Endodermal cell (in vitro differentiated cells): ENCODE results near the gene PANK2. TPM values are rescaled to one million over a fixed set of nuclear protein-coding genes. Genes with fewer than 3 reads are reported as not detected.

Experiments used
- DNase-seq: peaks from one replicate; pipeline ENCODE4 v3.0.0-alpha.2; 2017
- H3K27ac ChIP-seq: 2 replicates; pipeline ENCODE4 v1.5.1; 2013; ENCODE audit warnings: mild to moderate bottlenecking, low read depth, low read length, moderate library complexity
- H3K27me3 ChIP-seq: 2 replicates; pipeline ENCODE4 v1.6.1; 2013; ENCODE audit warnings: mild to moderate bottlenecking, low read length, moderate library complexity; ENCODE audit not compliant: insufficient read depth, control insufficient read depth, poor library complexity, severe bottlenecking
- H3K36me3 ChIP-seq: 2 replicates; pipeline ENCODE4 v1.7.0; 2013; ENCODE audit warnings: mild to moderate bottlenecking, low read length, moderate library complexity; ENCODE audit not compliant: control insufficient read depth, insufficient read depth
- H3K4me1 ChIP-seq: one replicate; pipeline ENCODE4 v1.7.0; 2013; ENCODE audit warnings: low read length; ENCODE audit not compliant: control insufficient read depth, insufficient read depth
- H3K4me3 ChIP-seq: 2 replicates; pipeline ENCODE4 v1.5.1; 2013; ENCODE audit warnings: mild to moderate bottlenecking, low read length, moderate library complexity
- H3K9ac ChIP-seq: 2 replicates; pipeline ENCODE4 v1.6.1; 2013; ENCODE audit warnings: mild to moderate bottlenecking, low read length, moderate library complexity; ENCODE audit not compliant: poor library complexity, severe bottlenecking; ENCODE audit errors: extremely low read depth
- H3K9me3 ChIP-seq: 2 replicates; pipeline ENCODE4 v1.6.1; 2013; ENCODE audit warnings: mild to moderate bottlenecking, low read length, moderate library complexity; ENCODE audit not compliant: control insufficient read depth
- H3K27ac Mint-ChIP-seq: 2 replicates; pipeline ENCODE4 v1.8.0; 2020; ENCODE audit warnings: mixed read lengths
- H3K27me3 Mint-ChIP-seq: 2 replicates; pipeline ENCODE4 v1.8.0; 2021; ENCODE audit warnings: mild to moderate bottlenecking, mixed read lengths; ENCODE audit not compliant: insufficient read depth
- H3K36me3 Mint-ChIP-seq: 2 replicates; pipeline ENCODE4 v1.8.0; 2020; ENCODE audit warnings: low read depth, mixed read lengths
- H3K4me1 Mint-ChIP-seq: 2 replicates; pipeline ENCODE4 v1.8.0; 2020; ENCODE audit warnings: mixed read lengths
- H3K4me3 Mint-ChIP-seq: 2 replicates; pipeline ENCODE4 v1.8.0; 2020; ENCODE audit warnings: mild to moderate bottlenecking, moderate library complexity, mixed read lengths
- H3K9me3 Mint-ChIP-seq: 2 replicates; pipeline ENCODE4 v1.8.0; 2020; ENCODE audit warnings: mild to moderate bottlenecking, mixed read lengths
- WGBS, 2 experiments: methylation state at CpG; one replicate each; pipeline versions ENCODE4 v1.1.5 to v1.1.7; 2013; ENCODE audit warnings: missing lambda C conversion rate in 2 of 2, mixed read lengths in 1 of 2; ENCODE audit not compliant: insufficient coverage in 1 of 2, insufficient read length in 1 of 2; 5-methylcytosine and 5-hydroxymethylcytosine counted together
- total RNA-seq, 2 donors: library from RNA; stranded (reverse); fragmentation: NEBNext Ultra II Directional in 1 of 2; extraction: Animal tissue kit (Norgen Biotek cat#: 25700) in 1 of 2; gene quantifications; 2 replicates in 1 of 2; 3 replicates in 1 of 2; pipeline ENCODE4 v1.2.1, GENCODE V29; 2021
- TF ChIP-seq, protein P1 (sequence below): fragments of 200-600 bp; sonication (generic); conservative IDR thresholded peaks from 2 replicates; pipeline ENCODE4 v1.5.0; 2021; ENCODE audit warnings: antibody characterized with exemption, mild to moderate bottlenecking

The PANK2 gene
- total RNA-seq, 2 donors from 2014 or later, result 57.6 to 66.5 TPM

DNA sequence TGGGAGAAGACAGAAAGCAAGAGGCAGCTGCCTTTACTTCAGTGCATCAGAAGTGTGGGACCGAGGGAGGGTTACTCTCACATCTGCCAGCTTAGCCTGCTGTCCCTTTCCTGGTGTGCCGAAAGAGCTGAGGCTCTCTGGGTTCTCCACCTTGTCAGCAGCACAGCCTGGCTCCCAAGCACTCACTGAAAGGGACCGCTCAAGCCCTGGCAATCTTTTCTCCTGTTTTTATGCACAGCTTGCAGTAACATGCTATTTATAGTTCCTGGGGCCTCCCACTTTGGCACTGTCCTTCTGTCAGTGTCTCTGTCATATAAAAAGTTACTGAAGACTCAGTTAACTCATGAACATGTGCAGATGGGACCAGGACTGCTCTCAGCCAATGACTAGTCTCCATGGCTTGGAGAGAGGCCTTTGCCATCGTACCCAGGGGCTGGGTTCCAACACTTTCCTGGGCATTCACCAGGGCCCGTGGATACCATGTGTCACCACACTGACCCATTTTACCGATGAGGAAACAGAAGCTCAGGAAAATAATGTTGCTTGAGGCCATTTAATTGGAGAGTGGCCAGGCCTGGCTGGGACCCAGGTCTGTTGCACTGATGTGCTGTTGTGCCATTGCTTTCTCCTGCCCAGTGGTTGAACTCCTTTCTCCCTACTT is 46.2 kb downstream of the PANK2 start:
- Histone ChIP-seq H3K27ac (no peak overlapping the region), H3K4me1 (no peaks in the 10 kb centered on the region), H3K36me3 (peaks cover 79% of the 10 kb centered on the region), H3K9ac (no peak overlapping the region), H3K9me3 (peaks cover 15% of the 10 kb centered on the region), H3K4me3 (no peak overlapping the region), H3K27me3 (no peaks in the 10 kb centered on the region)
- TF ChIP-seq, protein P1, sequence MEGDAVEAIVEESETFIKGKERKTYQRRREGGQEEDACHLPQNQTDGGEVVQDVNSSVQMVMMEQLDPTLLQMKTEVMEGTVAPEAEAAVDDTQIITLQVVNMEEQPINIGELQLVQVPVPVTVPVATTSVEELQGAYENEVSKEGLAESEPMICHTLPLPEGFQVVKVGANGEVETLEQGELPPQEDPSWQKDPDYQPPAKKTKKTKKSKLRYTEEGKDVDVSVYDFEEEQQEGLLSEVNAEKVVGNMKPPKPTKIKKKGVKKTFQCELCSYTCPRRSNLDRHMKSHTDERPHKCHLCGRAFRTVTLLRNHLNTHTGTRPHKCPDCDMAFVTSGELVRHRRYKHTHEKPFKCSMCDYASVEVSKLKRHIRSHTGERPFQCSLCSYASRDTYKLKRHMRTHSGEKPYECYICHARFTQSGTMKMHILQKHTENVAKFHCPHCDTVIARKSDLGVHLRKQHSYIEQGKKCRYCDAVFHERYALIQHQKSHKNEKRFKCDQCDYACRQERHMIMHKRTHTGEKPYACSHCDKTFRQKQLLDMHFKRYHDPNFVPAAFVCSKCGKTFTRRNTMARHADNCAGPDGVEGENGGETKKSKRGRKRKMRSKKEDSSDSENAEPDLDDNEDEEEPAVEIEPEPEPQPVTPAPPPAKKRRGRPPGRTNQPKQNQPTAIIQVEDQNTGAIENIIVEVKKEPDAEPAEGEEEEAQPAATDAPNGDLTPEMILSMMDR, result no peak
- DNase-seq, result no peak
- Mint-ChIP-seq H3K27ac (no peak overlapping the region), H3K4me3 (no peak overlapping the region), H3K27me3 (no peaks in the 10 kb centered on the region), H3K4me1 (no peaks in the 10 kb centered on the region), H3K36me3 (peaks cover 54% of the 10 kb centered on the region), H3K9me3 (no peaks in the 10 kb centered on the region)
- WGBS, 2 experiments, result 75% methylated on average over 6 of the region's 6 CpGs; no CpG with 5 or more reads in 1 of the 2 experiments

DNA sequence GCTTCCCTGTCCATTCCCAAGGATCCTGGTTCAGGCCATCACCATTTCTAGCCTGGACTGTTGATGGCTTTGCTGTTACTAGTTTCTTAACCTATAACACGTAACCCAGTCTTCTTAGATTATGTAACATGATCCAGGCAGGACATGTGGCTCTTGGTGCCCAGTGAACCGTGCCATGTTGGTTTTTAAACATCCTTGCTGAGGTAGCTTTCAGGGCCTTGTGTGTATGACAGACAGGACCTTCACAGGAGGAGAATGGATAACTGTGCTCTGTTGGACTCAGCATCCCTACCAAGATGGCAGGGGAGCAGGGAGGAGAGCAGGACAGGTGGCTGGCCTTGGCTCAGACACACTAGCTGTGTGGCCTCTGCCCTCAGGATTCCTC is 46.8 kb downstream of the PANK2 start:
- H3K9ac ChIP-seq, result no peak overlapping the region
- TF ChIP-seq, protein P1, result no peak
- no peaks in the 10 kb centered on the region for H3K4me1 Mint-ChIP-seq
- no peaks in the 10 kb centered on the region for H3K27me3 Mint-ChIP-seq
- peaks cover 58% of the 10 kb centered on the region for H3K36me3 Mint-ChIP-seq
- WGBS, 2 experiments, result 94 to 100% methylated on average over 2 of the region's 2 CpGs
- H3K27ac Mint-ChIP-seq, result no peak overlapping the region
- H3K9me3 Mint-ChIP-seq, result no peaks in the 10 kb centered on the region
- peaks cover 84% of the 10 kb centered on the region for H3K36me3 ChIP-seq
- H3K27ac ChIP-seq, result no peak overlapping the region
- H3K4me3 ChIP-seq, result no peak overlapping the region
- no peaks in the 10 kb centered on the region for H3K4me1 ChIP-seq
- DNase-seq, result no peak
- peaks cover 15% of the 10 kb centered on the region for H3K9me3 ChIP-seq
- no peak overlapping the region for H3K4me3 Mint-ChIP-seq
- H3K27me3 ChIP-seq, result no peaks in the 10 kb centered on the region

DNA sequence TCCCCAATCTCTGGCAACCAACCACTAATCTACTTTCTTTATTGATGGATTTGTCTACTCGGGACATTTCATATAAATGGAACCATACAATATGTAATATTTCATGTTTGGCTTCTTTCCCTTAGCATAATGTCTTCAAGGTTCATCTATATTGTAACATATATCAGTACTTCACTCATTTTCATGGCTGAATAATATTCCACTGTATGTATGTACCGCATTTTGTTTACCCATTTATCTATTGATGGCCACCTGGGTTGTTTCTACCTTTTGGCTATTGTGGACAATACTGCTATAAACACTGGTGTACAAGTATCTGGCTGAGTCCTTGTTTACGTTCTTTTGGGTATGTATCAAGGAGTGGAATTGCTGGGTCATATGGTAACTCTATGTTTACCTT is 48.4 kb downstream of the PANK2 start:
- TF ChIP-seq, protein P1, result no peak
- Mint-ChIP-seq H3K4me3 (no peak overlapping the region), H3K36me3 (peaks cover 68% of the 10 kb centered on the region), H3K27me3 (no peaks in the 10 kb centered on the region), H3K9me3 (no peaks in the 10 kb centered on the region), H3K27ac (no peak overlapping the region), H3K4me1 (no peaks in the 10 kb centered on the region)
- Histone ChIP-seq H3K36me3 (peaks cover 85% of the 10 kb centered on the region), H3K9me3 (peaks cover 15% of the 10 kb centered on the region), H3K4me3 (no peak overlapping the region), H3K27me3 (no peaks in the 10 kb centered on the region), H3K27ac (no peak overlapping the region), H3K9ac (no peak overlapping the region), H3K4me1 (no peaks in the 10 kb centered on the region)
- WGBS, 2 experiments, result 80 to 93% methylated on average over 1 to 3 of the region's 3 CpGs
- no peak for DNase-seq
